Ureter (tissue), 1 donor: Measurements from ENCODE around the gene ABLIM2. TPM values are rescaled to one million over a fixed set of nuclear protein-coding genes. Genes with fewer than 3 reads are reported as not detected.

Experiments used
- DNase-seq: peaks from one replicate; pipeline ENCODE4 v3.0.0-alpha.2; 2020; ENCODE audit warnings: low spot score
- total RNA-seq: library from RNA; stranded (reverse); gene quantifications from one replicate; pipeline ENCODE4 v1.2.4, GENCODE V29; 2023
- donor health status: DM: yes; HTN: yes; CAD: no.

Gene ABLIM2
- total RNA-seq, 1 donor from 2014 or later: 8.5 TPM

DNA sequence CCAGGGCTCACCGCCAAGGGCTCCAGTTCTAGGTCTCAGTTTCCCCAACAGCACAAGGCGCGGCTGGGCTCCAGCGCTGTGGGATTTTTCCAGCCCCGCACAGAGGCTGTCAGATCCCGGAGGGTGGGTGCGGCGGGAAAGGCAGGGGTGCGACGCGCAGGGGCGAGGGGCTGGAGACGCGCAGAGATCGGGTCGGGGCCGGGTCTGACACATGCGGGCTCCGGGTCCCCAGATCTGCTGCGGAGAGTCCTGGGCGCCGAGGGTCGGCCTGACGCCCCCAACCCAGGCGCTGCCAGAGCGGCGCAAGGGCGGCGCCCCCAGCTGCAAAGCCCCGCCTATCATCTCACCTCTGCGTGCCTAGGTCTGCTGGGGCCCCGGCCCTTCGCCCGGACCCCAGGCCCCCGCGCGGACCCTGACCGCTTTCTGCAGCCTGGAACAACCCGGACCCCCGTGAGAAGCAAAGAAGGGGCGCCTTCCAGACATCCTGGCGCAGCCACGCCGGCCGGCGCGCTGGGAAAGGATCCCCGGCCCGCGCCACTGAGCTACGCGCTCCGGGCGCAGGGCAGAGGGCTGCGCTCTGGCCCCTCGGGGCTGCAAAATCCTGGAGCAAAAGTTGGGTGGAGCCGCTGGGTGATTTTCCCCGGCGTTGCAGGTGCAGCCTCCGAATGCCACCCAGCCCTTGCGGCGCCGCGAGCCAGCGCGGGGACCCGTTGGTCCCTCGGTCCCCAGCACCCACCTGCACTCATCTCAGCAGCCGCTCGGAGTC is 486 bp downstream of the ABLIM2 start:
- no peak for DNase-seq

DNA sequence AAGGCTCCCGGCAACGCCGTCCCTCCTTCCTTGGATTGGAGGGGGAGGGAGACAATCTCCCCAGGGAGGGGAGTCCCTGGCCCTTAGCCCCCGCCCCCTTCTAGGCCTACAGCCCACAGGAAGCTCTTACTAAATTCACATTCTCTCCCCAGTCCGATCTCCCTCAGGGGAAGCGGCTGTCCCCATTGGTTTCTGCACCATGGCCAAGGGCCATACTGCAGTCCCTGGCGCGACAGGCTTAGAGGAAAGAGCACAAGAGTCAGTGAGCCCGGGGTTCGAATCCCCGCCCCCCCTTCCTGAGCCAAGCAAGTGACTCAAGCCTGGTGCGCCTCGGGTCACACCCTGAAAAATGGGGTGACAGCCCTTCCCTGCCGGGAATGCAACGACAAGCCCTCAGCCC is 1.1 kb downstream of the ABLIM2 start:
- no peak for DNase-seq

DNA sequence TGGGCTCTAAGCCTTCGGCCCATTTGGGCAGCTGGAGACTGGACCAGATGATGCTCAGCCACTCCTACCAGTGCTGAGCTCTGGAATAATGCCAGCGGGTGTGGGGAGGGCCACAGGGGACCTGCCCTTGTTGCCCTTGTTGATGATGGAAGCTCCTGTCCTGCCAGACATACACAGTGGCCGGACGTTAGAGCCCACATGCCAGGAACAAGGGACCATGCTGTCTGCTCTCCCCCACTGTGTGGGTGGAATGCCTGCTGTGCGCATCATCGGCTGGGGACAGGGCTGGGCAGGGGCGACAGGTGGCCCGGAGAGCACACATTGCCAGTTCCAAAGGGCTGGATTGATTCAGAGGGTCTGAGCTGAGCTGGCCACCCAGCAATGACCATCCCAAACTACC is 2.0 kb downstream of the ABLIM2 start:
- no peak for DNase-seq

DNA sequence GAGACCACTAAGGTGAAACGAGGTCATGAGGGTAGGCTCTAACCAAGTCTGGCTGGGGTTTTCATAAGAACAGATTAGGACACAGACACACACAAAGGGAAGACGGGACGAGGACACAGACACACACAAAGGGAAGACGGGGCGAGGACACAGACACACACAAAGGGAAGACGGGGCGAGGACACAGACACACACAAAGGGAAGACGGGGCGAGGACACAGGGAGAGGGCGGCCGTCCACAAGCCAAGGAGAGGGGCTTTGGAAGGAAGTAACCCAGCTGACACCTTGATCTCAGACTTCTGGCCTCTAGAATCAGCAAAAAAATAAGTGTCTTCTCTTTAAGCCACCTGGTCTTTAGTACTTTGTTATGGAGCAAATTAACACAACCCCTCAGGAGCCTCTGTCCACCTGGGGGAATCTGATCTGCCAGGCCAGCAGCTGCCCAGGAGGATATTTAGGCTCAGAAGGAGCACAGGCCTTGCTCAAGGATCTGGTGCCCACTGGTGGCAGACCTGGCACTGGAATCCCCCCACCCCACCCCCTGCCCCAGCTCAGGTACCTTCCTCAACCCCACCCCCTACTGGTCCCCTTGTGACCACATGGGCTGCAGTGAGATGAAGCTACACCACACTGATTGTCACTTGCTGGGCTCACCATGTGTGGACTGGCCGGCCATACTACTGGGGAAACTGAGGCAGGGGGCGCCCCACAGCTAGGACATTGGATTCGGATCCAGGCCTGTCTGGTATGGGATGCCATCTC is 2.8 kb downstream of the ABLIM2 start:
- no peak for DNase-seq

DNA sequence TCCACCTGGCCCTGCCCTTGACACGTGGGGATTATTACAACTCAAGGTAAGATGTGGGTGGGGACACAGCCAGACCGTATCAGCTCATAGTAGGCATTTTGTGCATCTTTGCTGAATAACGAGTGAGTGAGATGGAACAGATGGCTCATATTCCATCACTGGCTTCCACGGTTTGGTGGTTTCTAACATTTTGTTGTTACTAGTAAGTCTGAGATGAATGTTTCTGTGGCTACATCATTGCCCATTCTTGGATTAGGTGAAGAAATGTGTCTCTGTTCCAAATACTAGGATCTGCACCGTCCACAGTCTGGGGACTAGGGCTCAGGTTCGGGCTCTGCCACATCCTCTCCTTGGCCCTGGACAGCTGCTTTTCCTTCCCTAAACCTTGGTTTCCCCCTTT is 3.6 kb downstream of the ABLIM2 start:
- no peak for DNase-seq

DNA sequence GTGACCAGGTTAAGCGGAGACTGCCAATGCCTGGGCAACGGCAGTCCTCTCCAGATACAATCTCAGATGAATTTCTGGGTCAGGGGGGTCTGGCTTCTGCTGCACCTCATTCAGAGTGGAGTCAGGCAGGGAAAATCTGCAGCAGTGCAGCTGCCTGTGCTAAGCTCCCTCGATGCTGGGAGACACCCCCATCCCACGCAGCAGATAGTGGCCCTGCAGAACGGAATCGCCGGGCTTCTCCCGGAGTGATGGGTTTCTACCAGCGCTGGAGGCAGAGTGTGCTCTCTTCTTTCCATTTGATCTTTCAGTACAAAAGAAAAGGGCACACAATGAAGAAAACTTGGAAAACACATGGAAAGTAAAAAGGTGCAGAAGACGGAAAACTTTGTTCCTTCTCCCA is 5.2 kb downstream of the ABLIM2 start:
- DNase-seq: no peak

DNA sequence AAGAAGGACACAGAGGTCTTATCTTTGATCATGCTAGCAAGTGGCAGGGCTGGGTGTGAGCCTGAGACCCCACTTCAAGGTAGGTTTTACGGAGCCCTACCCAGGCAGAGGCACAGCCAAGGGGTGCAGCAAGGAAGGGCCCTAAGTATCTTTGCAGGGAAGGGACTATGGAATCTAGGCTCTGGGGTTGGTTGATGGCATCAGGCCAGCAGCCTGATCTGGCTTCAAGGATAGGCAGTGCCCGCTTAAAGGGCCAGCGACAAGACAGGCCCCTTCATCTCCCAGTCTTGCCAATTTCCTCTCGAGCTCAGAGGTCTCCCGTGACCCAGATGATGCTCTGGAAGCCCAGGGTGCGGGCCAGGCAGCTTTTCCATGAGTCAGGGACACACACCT is 5.8 kb downstream of the ABLIM2 start:
- DNase-seq: no peak

DNA sequence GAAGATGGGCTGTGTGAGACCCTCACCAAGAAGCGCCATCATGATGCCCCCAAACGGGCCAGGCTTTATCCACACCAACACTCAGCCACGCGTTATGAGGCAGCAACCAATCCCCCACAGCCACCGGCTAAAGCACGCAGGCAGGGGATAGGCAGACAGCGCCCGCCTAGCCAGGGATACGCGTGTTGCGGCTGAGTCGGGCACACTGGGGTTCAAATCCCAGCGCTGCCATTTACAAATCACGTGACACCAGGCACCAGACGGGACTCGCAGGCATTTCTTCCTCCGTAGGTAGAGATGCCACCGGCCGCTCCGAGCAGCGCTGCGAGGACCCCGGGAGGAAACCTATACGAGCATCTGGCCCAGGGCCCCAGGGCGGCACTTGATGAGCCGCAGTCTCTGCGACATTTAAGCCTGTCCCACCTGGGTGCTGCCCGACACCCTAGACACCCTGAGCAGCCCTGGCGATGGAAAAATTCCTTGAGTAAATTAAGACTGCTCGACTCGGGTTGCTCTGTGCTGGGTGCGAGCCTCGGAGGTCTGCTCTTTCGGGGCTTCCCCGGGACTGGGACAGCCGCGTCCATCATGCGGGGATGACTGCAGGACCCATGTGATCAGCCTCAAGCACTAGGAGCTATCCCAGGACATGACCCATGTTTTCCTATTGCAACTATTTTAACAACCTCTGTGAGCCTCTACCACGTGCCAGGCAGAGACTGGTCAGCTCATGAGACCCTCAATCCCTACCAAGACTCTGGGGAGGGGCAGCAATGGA is 6.3 kb downstream of the ABLIM2 start:
- no peak for DNase-seq

DNA sequence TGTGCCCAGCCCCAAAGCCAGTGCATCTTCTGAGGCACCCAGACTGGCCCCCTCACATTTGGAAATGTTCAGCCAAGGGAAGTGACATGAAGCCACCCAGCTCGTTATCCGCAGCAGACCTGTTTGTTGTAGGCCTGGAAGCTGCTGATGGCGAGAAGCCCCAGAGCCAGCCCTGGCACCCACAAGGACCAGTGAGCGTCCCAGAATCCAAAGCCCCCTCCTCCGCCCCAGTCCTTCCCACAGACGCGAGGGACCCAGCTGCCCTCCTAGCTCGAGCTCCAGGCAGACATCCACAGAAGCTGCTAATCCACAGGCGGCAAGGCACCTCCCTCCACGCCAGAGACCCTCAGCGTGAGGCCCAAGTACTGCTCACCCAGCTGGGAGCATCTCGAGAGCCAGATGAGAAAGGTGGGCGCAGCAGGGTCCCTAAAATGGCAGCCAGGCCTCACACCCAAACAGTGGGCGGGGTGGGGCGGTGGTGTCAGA is 7.4 kb downstream of the ABLIM2 start:
- no peak for DNase-seq

DNA sequence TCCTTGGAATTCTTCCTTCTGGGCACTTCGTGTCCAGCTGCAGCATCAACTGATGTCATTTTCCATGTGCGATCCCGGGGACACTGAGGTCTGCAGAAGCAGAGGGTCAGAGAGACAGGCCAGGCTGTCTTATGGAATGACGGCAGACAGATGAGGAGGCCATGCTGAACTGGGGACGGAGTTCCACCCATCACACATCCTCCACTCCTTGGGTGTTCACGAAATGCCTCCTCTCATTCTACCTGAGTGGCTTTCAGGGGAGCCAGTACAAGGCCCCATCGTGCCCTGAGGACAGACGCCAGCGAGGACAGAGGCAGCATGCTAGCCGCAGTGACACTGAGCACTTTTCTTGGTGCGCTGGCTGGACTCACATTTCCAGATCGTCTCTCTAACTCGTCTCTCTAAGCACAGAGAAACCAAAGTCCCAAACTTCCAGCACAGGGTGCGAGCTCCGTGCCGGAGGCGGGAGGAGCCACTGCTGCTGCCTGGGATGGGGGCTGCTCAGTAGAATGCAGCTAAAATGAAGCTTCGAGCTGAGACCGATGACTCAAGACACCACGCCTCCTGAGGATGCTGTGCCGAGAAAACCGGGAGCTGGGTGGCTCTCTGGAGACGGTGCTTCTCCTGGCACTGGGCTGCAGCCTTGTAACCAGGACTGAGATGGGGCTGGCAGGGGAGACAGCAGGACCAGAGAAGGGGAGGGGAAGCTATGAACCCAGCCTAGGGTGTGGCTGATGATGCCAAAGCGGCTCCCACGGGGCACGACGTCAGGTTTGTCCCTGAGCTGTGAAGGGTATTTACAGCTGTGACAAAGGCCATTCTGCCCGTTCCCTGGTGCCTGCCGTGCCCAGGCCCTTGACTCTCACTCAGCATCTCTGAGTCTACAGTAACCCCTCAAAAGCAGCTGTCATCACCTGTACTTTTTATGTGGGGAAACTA is 8.2 kb downstream of the ABLIM2 start:
- DNase-seq: no peak

DNA sequence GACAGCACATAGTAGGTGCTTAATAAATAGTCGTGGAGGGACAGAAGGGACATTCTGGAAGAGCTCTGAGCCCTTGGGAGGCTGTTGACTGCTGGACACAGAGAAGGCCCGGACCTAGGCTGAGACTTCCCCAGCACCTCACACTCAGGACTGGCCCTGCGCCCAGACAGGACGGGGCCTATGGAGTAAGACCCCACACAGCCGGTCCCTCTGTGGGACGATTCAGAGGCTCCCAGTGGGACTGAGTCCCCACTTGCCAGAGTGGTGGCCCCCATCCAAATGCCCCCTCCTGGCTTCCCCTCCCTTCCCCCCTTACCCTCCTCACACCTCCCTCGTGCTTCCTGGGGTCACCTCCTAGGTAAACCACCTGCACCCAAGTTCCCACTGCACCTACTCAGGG is 8.9 kb downstream of the ABLIM2 start:
- DNase-seq: no peak

DNA sequence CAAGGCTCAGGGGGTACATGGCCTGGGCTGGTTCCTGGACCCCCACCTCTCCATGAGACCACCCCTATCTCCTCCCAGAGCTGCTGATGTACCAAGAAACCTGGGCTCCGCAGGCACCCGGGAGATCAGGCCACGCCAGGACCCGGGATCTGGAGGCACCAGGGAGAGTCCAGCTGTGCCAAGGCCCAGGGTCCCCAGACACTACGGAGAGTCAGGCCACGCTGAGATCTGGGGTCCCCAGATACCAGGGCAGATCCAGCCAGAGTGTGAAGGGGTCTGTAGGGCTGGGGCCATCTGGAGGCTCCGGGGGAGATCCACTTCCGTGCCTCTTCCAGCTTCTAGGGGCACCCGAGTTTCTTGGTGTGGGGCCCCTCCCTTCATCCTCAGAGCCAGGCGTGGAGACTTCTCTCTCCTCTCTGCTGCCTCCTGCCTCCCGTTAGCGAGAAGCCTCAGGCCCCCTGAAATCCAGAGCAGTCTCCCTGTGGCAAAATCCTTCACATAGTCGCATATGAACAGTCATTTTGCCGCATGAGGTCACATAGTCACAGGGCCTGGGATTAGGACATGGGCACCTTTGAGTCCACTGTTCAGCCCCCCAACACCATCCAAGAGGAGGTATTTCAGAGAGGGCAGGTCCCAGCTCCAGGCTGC is 9.7 kb downstream of the ABLIM2 start:
- DNase-seq: no peak

DNA sequence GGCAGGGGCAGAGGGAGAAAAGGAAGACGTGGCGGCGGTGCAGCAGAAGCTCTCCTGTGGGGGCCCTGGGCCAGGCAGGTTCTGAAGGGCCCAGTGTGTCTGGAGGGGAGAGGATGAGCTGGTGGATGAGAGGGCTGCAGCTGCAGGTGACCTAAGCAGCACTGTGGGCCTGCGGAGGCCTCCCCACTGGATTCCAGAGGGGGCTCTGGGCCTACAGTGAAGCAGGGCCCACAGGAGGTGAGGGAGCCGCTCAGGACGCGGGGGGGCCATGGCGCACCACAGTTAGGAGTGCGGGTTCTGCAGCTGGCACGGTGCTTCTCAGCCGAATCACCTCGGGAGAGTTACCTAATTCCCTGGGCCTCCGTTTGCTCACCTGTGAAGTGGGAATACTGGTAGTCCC is 10.5 kb downstream of the ABLIM2 start:
- no peak for DNase-seq

DNA sequence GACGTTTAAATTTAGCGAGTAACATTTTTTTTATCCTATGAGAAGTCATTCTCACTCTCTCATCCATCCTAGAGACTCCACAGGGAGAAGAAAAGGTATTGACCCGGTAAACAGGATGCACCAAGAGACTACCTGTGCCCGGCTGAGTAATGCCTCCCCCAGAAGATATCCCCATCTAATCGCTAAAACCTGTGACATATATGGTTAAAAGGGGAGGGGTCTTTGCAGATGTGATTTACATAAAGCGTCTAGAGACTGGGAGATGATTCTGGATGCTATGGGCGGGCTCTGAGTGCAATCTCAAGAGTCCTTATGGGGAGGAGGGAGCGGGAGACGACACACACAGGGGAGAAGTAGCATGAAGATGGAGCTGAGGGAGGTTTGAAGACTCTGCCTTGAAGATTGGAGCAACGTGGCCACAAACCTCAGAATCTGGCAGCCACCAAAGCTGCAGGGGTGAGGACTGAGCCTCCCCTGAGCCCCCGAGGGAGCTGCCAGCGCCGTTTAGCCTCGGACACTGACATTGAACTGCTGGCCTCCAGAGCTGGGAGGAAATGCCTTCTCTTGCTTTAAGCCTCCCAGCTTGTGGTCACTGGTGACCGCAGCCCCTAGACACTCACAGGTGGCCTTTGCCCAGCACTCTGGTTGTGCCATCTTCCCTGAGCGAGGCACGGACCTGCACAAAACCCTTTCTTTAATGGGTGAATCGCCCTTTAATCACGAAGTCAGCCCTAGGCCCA is 11.2 kb downstream of the ABLIM2 start:
- no peak for DNase-seq

DNA sequence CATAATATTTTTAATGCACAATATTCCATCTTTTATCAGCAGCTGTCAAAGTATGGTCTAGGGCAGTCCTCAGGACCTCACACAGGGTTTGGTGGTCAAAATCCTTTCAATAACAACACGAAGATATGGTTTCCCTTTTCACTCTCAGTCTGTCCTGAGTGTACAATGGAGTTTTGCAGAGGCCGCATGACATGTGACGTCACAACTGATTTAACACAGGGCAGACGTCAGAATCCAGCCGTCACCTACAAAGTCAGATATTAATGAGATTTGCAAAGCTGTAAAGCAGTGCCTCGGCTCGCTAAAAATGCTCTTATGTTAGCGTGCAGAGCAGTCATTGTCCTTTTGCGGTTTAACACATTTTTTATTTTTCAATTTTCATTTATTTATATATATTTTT is 12.5 kb downstream of the ABLIM2 start:
- no peak for DNase-seq

DNA sequence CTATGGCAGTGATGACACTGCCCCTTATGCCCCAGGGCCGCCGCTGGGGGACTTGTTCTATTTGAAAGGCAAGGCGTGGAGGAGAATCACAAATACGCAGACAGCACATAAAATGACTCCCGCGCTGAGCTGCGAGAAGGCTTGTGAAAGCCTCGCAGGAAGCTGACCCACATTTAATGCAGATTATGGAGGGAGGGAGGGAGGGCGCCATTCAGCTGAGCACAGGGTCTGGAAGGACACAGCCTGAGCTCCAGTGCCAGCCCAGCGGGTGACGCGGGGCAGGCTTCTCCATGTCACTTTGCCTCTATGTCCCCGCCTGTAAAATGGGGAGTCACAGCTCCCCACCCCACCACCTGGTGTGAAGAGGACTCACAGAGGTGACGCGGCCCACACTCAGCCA is 14.3 kb downstream of the ABLIM2 start:
- no peak for DNase-seq

DNA sequence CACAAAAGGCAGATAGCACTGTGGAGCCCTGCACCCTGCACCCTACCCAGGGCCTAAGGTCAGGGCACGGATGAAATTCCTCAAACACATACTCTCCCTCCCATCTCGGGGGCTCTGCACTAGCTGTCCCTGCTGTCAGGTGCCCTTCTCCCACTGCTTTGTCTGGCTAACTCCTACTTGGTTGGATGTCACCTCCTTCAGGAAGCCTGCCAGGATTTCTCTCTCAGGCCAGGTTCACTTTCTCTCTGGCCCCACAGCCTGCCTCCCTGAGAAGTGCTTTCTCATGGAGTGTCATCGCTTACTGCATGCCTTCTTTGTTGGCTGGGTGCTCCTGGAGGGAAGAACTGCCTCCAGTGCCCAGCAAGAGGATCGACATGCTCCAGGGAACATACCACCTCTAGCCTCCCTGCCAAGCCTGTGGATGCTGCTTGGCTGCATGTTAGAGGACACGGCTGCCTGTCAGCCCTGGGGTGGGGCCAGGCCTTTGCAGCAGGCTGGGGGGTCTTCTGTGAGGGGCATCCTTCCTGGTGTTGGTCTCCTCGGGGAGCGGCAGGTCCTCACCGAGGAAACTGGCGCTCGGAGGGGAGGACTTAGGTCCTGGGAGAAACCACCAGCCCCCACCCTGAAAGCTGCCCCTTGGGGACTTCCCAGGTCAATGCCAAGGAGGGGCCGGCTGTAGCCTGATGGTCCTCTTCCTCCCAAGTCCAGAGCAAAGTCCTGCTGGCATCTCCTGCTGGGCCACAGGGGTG is 15.0 kb downstream of the ABLIM2 start:
- no peak for DNase-seq

DNA sequence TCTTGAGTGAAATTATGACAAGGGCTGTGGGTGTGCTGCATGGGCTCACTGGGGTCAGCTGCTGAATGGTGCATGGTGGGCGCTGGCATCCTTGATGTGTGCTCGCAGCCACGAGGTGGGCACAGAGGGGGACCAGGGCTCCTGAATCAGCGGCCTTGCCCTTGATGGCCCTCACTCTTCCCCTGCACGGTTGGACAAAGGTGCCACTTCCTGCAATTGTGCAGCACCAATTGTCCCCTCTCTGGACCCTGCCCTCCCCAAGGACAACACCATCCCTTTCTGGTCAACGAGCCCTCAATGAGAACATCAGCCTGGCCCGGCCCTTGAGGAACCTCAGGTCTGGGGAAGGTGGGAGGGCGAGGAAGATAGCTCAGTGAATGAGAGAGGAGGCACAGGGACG is 16.1 kb downstream of the ABLIM2 start:
- DNase-seq: no peak

DNA sequence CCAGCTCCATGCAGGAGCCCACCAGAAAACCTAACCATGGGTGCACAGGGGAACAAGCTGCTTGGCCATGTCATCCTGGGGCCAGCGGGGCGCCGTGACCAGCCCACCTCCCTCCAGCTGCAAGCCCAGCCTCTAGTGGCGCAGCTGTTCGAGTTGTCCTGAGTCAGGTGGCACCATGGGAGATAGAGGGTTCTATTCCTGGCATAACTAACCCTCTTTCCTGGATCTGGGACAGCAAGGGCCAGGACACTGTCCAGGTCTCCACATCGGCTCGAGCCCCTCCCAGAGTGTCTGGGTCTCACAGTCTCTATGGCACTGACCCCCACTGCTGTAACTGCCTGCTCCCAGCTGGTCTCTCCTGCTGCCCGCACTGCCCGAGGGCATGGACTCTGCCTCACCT is 16.7 kb downstream of the ABLIM2 start:
- no peak for DNase-seq
